ENCODE measurements around the gene DHX9. TPM values are rescaled to one million over a fixed set of nuclear protein-coding genes. Genes with fewer than 3 reads are reported as not detected.

The DHX9 gene
- total RNA-seq (ENCODE audit: insufficient read depth, low replicate concordance) = 102 TPM

DNA sequence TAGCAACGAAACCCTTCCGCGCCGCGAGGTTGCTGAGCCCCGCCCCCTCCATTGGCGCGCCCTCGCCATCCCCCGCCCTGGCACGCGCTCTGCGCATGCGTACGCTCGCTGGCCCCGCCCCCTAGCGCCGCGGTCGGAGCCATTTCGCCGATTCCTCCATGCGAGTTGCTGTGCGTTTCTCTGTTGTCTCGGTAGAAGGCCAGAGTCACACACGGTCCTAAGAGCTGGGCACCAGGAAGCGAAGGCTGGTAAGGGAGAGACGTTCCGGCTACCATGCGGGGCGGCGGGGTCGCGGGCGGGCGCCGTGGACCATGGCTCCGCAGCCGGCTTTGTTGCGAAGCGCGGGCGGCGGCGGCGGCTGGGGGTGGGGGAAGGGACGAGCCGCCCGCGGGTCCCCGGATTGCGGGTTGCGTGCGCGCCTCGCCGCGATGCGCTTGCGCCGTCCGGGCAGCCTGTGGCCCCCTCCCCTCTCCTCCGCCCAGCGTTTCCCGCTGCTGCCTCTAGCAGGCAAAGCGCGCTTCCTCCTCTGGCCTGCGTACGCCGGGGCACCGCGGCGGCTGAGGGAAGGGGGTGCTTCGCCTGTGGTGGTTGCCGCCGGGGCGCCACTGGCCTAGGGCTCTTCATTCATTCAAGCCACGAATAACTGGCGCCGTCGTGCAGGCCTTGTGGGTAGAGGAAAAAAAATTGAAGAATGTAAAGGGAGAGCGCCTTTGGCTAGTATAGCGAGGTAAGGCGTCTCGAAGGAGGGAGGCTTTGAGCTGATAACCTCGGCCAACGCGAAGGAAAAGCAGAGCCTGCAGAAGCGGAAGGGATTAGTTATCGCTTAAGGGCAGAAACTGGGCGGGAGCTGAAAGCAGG, at the start of gene DHX9:
DHX9 (plus strand) TSS at position 139 of the 858 bp plus-strand sequence. CDS start 3,220 bp downstream, outside the sequence.
- peak; percentile 94 for DNase-seq (ENCODE audit: low spot score)

- DNase-seq (ENCODE audit: low spot score) = no peak
Observed at GRCh38 chr1:182791281-182792179, 47.6 kb upstream of the DHX9 start.

DNA sequence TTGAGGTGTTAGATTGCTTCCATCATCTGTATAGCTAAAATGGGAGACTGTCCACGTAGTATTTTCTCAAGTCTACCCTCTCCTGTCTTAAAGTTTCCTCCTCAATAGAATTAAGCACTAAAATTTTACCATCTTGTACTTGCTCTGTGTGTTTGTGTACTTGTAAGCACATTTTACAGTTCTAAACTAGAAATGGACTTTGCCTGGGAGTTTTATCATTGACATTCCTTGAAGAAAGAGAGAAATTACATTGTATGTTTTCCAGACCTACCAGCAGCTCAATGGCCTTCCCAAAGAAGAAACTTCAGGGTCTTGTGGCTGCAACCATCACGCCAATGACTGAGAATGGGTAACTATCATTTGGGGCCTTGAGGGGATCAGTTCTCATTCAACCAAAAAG, 45.1 kb upstream of the DHX9 start:
- DNase-seq (ENCODE audit: low spot score) = no peak

DNA sequence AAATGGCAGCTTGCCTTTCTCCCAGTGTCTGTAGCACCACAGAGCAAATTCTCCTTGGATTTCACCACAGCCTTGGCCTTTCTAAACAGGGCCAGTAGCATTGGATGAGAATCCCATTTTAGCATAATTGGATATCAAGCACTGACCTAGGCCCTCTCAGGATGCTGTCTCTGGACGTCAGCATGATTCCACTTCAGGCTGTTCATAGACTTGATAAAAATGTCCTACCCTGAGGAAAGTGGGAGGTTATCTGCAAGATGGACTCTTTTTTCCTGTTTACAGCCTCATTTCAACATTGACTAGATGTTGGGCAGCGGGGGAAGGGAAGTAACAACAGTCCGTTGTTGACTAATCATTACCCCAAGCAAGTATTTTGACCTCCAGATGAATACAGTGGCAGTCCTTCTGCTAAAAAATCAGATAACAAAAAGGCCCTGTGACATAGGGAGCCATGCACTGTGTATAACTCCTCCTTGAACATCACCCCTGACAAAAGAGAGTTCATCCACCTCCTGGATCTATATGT, 44.4 kb upstream of the DHX9 start:
- DNase-seq (ENCODE audit: low spot score) = no peak

DNA sequence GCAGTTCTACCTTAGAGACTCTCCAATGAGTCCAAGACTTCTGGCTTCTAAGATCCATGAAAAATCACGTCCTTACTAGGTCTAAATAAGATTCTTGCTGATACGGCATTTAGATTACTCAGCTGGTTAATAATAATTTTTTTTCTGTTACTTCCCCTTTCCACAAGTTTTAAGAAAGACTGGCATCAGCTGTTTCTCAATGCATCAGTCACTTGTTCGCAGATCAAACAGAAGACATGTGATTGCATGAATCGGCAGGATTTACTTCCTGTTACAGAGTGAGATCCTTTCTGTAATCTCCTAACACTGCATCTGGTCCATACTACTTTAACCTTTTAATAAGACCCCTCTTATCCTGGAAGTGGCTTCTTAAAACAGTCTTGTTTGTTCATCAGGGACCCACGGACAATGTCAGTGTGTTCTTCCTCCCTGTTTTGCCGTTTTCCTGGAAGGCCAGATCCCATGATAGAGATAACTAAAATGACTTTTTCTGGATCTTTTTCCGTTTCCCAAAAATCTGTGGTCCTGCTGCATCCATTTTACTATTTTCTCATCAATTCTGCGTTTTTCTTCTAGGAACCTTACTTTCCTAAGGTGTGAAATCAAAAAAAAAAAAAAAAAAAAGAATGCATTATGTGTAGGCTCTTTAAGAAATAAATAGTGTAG, 43.5 kb upstream of the DHX9 start:
- peak; percentile 57 for DNase-seq (ENCODE audit: low spot score)

DNA sequence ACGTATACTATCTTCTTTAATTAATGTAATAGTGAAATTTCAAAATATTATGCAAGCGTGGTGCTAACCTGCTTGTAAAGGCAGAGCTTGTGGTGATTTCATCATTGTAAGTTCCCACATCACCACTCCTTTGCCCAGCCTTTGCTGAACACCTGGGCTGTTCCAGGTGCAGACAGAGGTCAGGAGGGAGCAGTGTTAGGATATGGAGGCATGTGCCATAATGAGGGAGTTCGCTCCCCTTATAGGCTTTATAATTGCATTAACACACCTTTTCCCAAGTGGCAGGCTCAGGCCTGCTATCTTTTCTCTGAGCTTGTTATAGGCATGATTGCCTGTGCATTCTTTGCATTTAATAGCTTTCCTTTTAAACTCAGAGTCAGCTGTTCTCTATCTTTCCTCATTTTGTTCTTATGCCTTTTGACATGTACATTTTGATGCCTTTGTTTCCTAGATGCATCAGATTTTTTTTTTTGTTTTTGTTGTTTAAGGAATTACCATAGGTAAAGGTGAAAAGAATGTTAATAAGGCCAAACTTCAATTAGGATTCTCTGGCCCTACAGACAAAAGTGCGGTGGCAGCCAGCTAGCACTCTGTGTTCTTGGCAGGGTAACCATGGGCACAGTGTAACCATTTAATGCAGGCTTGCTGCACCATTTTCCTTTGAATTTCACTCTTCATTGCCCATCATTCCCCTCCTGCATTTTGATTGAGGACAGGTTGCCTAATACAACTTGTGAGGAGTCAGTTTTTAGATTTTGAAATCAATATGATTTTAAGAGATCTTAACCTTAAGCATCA, 36.9 kb upstream of the DHX9 start:
- DNase-seq (ENCODE audit: low spot score) = no peak

- no peak for DNase-seq (ENCODE audit: low spot score)
Observed at GRCh38 chr1:182803846-182804245, 35.3 kb upstream of the DHX9 start.

DNA sequence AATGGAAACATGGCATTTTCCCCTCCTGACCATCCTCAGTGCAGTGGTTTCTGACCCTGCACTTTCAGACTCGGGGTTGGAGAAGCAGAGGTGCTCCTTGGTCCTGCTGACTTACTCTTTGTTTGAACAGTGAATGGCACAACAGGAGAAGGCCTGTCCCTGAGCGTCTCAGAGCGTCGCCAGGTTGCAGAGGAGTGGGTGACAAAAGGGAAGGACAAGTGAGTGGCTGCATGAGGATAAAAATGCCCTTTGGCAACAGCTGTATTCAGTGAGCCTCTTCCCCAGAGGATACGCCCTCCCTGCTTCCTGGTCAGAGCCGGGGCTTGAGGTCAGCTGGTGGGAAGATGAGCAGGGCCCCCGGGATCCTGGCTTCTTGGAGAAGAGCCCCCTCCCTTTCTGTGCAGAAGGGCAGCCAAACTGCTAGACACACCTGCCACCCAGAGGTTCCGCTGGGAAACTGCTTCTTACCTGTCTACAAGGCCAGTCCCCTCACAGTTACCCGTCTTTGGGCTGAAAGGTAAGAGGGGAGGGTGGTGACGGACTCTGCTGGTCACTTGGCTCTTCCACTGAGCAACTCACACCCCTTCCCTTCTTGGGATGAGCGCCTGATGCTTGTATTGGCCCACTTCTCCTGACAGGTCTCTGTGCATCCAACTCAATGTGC, 33.0 kb upstream of the DHX9 start:
- no peak for DNase-seq (ENCODE audit: low spot score)

GRCh38 chr1:182807907-182808306, 31.2 kb upstream of the DHX9 start:
- no peak for DNase-seq (ENCODE audit: low spot score)

DNA sequence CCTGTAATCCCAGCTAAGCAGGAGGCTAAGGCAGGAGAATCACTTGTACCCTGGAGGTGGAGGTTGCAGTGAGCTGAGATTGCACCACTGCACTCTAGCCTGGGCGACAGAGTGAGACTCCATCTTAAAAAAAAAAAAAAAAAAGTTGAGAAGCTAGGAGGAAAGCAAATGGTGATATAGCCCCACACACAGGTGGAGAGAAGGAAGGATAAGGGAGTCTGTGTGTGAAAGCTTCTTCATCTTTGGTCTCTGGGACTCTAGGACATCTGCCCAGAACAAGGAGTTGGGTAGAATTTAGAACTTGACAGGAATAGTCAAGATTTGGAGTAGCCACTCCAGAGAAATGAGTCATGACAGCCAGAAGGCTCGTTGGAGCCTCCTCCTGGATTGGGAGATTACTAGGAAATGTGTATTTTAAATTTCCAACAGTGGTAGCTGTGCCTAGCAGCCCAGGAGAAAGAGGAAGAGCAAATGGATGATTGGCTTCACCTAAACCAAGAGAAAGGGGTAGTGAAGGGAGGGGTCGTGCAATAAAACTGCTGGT, 29.7 kb upstream of the DHX9 start:
- no peak for DNase-seq (ENCODE audit: low spot score)

DNA sequence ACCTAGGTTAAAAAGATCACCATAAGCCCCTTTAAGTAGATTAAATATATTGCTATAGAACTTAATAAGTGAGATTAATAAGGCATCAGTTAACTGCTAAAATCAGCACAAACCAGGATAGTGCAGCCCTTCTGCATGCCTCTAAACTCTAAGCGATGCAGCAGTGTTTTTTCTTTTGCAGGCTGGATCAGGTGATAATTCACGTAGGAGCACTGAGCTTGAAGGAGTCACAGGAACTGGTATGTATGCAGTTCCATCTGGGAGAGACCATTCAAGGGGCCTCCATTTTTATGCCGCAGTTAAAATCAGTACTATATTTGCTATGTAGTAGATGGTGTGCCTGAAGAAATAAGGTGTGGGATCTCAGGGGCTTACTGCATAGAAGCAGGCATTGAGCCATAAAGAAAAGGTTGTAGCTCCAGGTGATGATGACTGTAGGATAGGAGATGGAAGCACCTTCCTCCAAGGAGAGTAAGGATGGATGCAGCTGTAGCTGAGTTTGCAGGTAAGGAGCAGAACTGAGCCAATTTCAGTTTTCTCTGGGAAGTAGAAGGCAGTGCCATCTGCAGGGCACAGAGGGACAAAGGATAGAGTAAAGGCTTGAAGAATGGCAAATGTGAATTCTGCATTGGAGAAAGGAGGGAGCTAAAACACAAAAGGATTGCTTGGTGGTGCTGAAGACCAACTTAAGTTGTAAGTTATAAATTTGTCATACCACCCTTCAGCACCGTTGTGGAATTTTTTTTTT, 27.0 kb upstream of the DHX9 start:
- DNase-seq (ENCODE audit: low spot score) = no peak

- no peak for DNase-seq (ENCODE audit: low spot score)
Observed at GRCh38 chr1:182816863-182817262, 22.3 kb upstream of the DHX9 start.

GRCh38 chr1:182817802-182818201, 21.3 kb upstream of the DHX9 start:
- no peak for DNase-seq (ENCODE audit: low spot score)

- DNase-seq (ENCODE audit: low spot score) = no peak
Observed at GRCh38 chr1:182823220-182823619, 15.9 kb upstream of the DHX9 start.

DNA sequence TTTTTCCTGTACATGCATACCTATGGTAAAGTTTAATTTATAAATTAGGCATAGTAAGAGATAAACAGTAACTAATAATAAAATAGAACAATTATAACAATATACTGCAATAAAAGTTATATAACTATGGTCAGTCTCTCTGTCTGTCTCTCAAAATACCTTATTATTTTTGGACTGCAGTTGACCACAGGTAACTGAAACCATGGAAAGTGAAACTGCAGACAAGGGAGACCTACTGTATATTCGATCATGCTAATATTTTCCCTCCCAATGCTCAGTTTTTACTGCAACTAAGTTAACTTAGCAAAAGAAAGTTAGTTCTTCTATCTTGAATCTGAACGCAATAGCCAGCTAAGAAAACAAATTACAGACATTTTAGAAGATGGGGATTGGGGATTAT, 12.3 kb upstream of the DHX9 start:
- no peak for DNase-seq (ENCODE audit: low spot score)

DNA sequence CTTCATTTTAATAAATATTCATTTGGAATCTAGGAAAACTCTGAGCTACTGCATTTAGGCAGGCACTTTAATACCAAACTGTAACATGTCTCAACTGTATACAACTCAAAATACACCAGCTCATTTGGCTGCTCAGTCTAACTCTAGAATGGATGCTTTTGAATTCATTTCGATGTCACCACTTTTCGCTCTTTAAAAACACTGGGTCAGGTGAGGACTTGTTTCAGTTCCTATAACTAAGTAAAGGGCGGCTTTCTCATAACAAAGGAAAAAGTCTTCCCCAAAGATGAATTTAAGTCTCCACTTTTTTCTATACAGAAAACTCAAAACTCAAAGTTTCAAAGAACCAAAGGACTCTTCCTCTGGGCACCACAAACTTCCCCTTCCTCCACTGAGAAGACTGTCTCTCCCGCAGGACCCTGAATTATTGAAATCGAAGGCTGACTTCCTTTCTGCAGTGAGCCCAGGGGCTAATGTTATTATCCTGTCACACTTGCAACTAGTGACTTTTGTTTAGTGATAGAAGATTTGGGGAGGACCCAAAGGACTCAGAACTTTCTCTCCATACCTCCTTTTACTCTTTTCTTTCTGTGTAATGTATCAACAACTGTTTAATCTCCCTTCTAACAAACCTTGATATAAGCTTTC, 9.7 kb upstream of the DHX9 start:
- DNase-seq (ENCODE audit: low spot score) = no peak

DNA sequence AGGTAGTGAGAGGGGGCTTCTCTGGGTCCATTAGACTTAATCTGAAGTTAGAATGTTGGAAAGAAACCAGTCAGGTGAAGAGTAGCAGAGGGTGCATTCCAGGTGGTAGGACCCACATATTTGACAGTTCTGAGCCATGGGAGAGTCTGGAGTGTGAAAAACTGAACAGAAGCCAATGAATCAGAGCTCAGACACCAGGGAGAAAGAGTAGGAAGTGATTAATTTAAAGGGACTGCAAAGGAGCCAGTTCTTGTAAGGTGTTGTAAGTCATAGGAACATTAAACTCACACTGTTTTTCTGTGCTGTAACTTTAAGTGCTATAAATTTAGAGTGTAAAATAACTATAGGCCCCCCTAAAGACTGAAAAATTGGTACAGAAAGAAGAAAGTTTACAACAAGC, 5.9 kb upstream of the DHX9 start:
- no peak for DNase-seq (ENCODE audit: low spot score)

- DNase-seq (ENCODE audit: low spot score) = no peak
Observed at GRCh38 chr1:182834326-182834725, 4.8 kb upstream of the DHX9 start.

DNA sequence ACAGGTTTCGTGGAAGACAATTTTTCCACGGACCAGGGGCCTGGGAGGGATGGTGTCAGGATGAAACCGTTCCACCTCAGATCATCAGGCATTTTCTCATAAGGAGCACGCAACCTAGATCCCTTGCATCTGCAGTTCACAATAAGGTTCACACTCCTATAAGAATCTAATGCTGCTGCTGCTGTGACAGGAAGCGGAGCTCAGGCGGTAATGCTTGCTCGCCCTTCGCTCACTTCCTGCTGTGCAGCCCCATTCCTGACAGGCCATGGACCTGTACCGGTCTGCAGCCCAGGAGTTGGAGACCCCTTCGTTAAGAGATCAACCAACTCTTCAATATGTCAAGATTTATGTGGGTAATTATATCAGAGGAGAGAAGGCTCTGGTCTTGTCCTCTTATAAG, 3.3 kb upstream of the DHX9 start:
- DNase-seq (ENCODE audit: low spot score) = no peak
